ENCODE data around the gene ADGRV1. TPM values are rescaled to one million over a fixed set of nuclear protein-coding genes. Genes with fewer than 3 reads are reported as not detected.
A peak's percentile ranks its signal among the peaks of the same experiment; 100 is the strongest.

ADGRV1 gene
- total and polyA plus RNA-seq, 4 donors = 0.36 to 0.64 (median 0.50) TPM

DNA sequence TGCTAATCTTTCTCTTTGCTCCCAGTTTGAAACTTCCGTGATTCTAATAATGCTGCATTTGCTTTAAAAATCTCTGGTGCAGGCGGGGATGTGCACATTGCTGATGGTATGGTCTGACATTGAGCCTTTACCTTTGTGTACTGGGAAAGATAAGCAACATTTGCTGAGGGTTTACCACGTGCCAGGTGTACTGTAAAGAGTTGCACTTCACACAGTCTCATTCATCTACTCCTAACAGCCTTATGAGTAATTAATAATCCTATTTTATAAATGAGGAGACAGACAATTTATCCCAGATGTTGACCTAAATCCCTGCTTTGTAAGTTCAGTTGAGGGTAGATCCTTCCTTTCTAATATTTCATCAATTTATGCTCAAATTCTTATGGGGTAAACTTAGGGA lies 726 bp upstream of the ADGRV1 start:
- DNase-seq = no peak
- no peak for ATAC-seq (ENCODE audit: low FRiP score)
- H3K27ac ChIP-seq (ENCODE audit: low read depth in 1 of 2, low read length in 2 of 2) = no peak overlapping the region
- no peaks in the 10 kb centered on the region for H3K9me3 ChIP-seq (ENCODE audit: control insufficient read depth, low read length)
- peak overlapping the region in 1 of 2 donors; percentile 18 for H3K4me3 ChIP-seq (ENCODE audit: low read length in 2 of 2)
- H3K4me1 ChIP-seq (ENCODE audit: control insufficient read depth in 1 of 2, insufficient read depth in 2 of 2, low read length in 2 of 2) = peaks cover 0 to 2% of the 10 kb centered on the region in 2 donors
- WGBS, 2 donors = 15 to 24% methylated on average over 3 of the region's 3 CpGs
- H3K36me3 ChIP-seq (ENCODE audit: control insufficient read depth in 1 of 2, insufficient read depth in 2 of 2, low read length in 1 of 2) = no peaks in the 10 kb centered on the region
- no peaks in the 10 kb centered on the region for H3K27me3 ChIP-seq (ENCODE audit: control insufficient read depth in 1 of 2, insufficient read depth in 2 of 2, low read length in 1 of 2)
- intact Hi-C loops (cut with DNase I) = no loop called here

GRCh38 chr5:90560771-90561170 lies 2.2 kb downstream of the ADGRV1 start:
- ATAC-seq (ENCODE audit: low FRiP score) = no peak
- Histone ChIP-seq H3K36me3 (ENCODE audit: control insufficient read depth in 1 of 2, insufficient read depth in 2 of 2, low read length in 1 of 2) (no peaks in the 10 kb centered on the region), H3K9me3 (ENCODE audit: control insufficient read depth, low read length) (no peaks in the 10 kb centered on the region), H3K27me3 (ENCODE audit: control insufficient read depth in 1 of 2, insufficient read depth in 2 of 2, low read length in 1 of 2) (no peaks in the 10 kb centered on the region), H3K4me3 (ENCODE audit: low read length in 2 of 2) (no peak overlapping the region), H3K4me1 (ENCODE audit: control insufficient read depth in 1 of 2, insufficient read depth in 2 of 2, low read length in 2 of 2) (peaks cover 0 to 2% of the 10 kb centered on the region in 2 donors), H3K27ac (ENCODE audit: low read depth in 1 of 2, low read length in 2 of 2) (no peak overlapping the region)
- WGBS, 2 donors = 63 to 64% methylated on average over 2 of the region's 2 CpGs
- no peak for DNase-seq
- intact Hi-C loops (cut with DNase I) = no loop called here

GRCh38 chr5:90561766-90562165 lies 3.2 kb downstream of the ADGRV1 start:
- intact Hi-C loops (cut with DNase I) = no loop called here
- H3K27ac ChIP-seq (ENCODE audit: low read depth in 1 of 2, low read length in 2 of 2) = no peak overlapping the region
- no peak overlapping the region for H3K4me3 ChIP-seq (ENCODE audit: low read length in 2 of 2)
- no peaks in the 10 kb centered on the region for H3K27me3 ChIP-seq (ENCODE audit: control insufficient read depth in 1 of 2, insufficient read depth in 2 of 2, low read length in 1 of 2)
- H3K36me3 ChIP-seq (ENCODE audit: control insufficient read depth in 1 of 2, insufficient read depth in 2 of 2, low read length in 1 of 2) = no peaks in the 10 kb centered on the region
- DNase-seq (no peak), ATAC-seq (ENCODE audit: low FRiP score) (no peak)
- no peaks in the 10 kb centered on the region for H3K9me3 ChIP-seq (ENCODE audit: control insufficient read depth, low read length)
- 47 to 55% methylated on average over 1 of the region's 1 CpG for WGBS, 2 donors
- peaks cover 0 to 2% of the 10 kb centered on the region in 2 donors for H3K4me1 ChIP-seq (ENCODE audit: control insufficient read depth in 1 of 2, insufficient read depth in 2 of 2, low read length in 2 of 2)

DNA sequence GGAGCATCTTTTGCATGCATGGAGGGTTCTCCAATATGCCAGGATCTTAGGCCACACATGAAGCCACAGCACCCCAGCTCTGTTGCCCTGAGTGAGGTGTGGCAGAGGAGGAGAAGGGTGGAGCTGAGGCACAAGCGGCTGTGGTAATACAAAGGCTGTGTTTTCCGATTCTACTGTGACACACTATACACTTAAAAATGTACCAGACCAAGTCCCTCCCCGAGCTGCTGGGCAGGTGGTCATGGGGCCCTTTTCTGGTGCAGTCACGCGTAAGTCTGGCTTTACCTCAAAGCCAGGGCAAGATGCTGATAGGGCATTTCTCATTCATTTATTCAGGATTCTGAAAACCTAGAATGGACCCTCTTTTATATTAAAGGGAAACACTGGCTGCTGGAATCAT lies 3.7 kb downstream of the ADGRV1 start:
- ATAC-seq (ENCODE audit: low FRiP score) = no peak
- Histone ChIP-seq H3K27me3 (ENCODE audit: control insufficient read depth in 1 of 2, insufficient read depth in 2 of 2, low read length in 1 of 2) (no peaks in the 10 kb centered on the region), H3K27ac (ENCODE audit: low read depth in 1 of 2, low read length in 2 of 2) (no peak overlapping the region), H3K36me3 (ENCODE audit: control insufficient read depth in 1 of 2, insufficient read depth in 2 of 2, low read length in 1 of 2) (no peaks in the 10 kb centered on the region), H3K9me3 (ENCODE audit: control insufficient read depth, low read length) (no peaks in the 10 kb centered on the region), H3K4me3 (ENCODE audit: low read length in 2 of 2) (no peak overlapping the region), H3K4me1 (ENCODE audit: control insufficient read depth in 1 of 2, insufficient read depth in 2 of 2, low read length in 2 of 2) (peaks cover 0 to 2% of the 10 kb centered on the region in 2 donors)
- WGBS, 2 donors = 60 to 62% methylated on average over 5 of the region's 5 CpGs
- intact Hi-C loops (cut with DNase I) = no loop called here
- DNase-seq = no peak

DNA sequence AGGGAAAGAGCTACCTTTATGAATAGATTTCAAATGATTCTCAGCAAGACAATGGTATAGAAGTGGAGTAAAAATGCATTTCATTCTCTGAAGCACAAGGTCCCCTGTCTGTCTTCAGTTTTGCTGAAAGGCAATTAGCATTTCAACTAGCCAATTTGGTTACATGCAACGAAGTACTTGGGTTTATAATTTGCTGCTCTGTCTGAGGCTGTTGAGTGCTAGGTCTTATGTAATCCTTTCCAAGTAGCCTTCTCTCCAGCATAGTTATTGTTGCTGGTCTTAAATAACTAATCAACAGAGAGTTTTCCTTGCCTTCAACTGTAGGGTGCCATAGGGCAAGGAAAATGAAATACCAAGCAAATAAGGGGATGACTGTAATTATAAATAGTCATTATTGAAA lies 4.5 kb downstream of the ADGRV1 start:
- Histone ChIP-seq H3K36me3 (ENCODE audit: control insufficient read depth in 1 of 2, insufficient read depth in 2 of 2, low read length in 1 of 2) (no peaks in the 10 kb centered on the region), H3K4me1 (ENCODE audit: control insufficient read depth in 1 of 2, insufficient read depth in 2 of 2, low read length in 2 of 2) (peaks cover 0 to 2% of the 10 kb centered on the region in 2 donors), H3K27me3 (ENCODE audit: control insufficient read depth in 1 of 2, insufficient read depth in 2 of 2, low read length in 1 of 2) (no peaks in the 10 kb centered on the region), H3K9me3 (ENCODE audit: control insufficient read depth, low read length) (no peaks in the 10 kb centered on the region), H3K27ac (ENCODE audit: low read depth in 1 of 2, low read length in 2 of 2) (no peak overlapping the region), H3K4me3 (ENCODE audit: low read length in 2 of 2) (no peak overlapping the region)
- ATAC-seq (ENCODE audit: low FRiP score) (no peak), DNase-seq (no peak)
- 29 to 33% methylated on average over 1 of the region's 1 CpG for WGBS, 2 donors
- intact Hi-C loops (cut with DNase I) = no loop called here

DNA sequence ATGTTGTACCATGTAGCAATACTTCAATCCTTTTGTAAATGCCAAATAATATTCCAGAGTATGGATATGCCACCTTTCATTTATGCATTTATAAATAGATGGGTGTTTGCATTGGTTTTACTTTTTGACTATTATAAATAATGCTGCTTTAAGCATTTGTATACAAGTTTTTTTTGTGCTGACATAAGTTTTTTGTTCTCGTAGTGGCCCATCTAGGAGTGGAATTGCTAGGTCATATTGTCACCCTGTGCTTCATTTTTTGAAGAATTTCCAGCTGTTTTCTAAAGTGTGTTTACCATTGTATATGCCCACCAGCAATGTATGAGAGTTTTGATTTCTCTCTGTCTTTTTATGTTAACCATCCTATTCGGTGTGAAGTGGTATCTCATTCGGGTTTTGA lies 6.9 kb downstream of the ADGRV1 start:
- 87 to 93% methylated on average over 3 of the region's 3 CpGs for WGBS, 2 donors
- no peak for DNase-seq
- peaks cover 0 to 1% of the 10 kb centered on the region in 2 donors for H3K27me3 ChIP-seq (ENCODE audit: control insufficient read depth in 1 of 2, insufficient read depth in 2 of 2, low read length in 1 of 2)
- H3K4me3 ChIP-seq (ENCODE audit: low read length in 2 of 2) = no peak overlapping the region
- peaks cover 2% of the 10 kb centered on the region for H3K9me3 ChIP-seq (ENCODE audit: control insufficient read depth, low read length)
- intact Hi-C loops (cut with DNase I) = no loop called here
- no peaks in the 10 kb centered on the region for H3K4me1 ChIP-seq (ENCODE audit: control insufficient read depth in 1 of 2, insufficient read depth in 2 of 2, low read length in 2 of 2)
- no peak for ATAC-seq (ENCODE audit: low FRiP score)
- no peaks in the 10 kb centered on the region for H3K36me3 ChIP-seq (ENCODE audit: control insufficient read depth in 1 of 2, insufficient read depth in 2 of 2, low read length in 1 of 2)
- H3K27ac ChIP-seq (ENCODE audit: low read depth in 1 of 2, low read length in 2 of 2) = no peak overlapping the region

GRCh38 chr5:90569084-90569483 lies 10.5 kb downstream of the ADGRV1 start:
- no peak overlapping the region for H3K27ac ChIP-seq (ENCODE audit: low read depth in 1 of 2, low read length in 2 of 2)
- peaks cover 0 to 1% of the 10 kb centered on the region in 2 donors for H3K27me3 ChIP-seq (ENCODE audit: control insufficient read depth in 1 of 2, insufficient read depth in 2 of 2, low read length in 1 of 2)
- intact Hi-C loops (cut with DNase I) = no loop called here
- ATAC-seq (ENCODE audit: low FRiP score) = no peak
- DNase-seq = no peak
- H3K36me3 ChIP-seq (ENCODE audit: control insufficient read depth in 1 of 2, insufficient read depth in 2 of 2, low read length in 1 of 2) = no peaks in the 10 kb centered on the region
- no peaks in the 10 kb centered on the region for H3K4me1 ChIP-seq (ENCODE audit: control insufficient read depth in 1 of 2, insufficient read depth in 2 of 2, low read length in 2 of 2)
- H3K9me3 ChIP-seq (ENCODE audit: control insufficient read depth, low read length) = peaks cover 2% of the 10 kb centered on the region
- 81 to 87% methylated on average over 1 of the region's 1 CpG for WGBS, 2 donors
- no peak overlapping the region for H3K4me3 ChIP-seq (ENCODE audit: low read length in 2 of 2)

GRCh38 chr5:90570034-90570433 lies 11.4 kb downstream of the ADGRV1 start:
- Histone ChIP-seq H3K4me3 (ENCODE audit: low read length in 2 of 2) (no peak overlapping the region), H3K36me3 (ENCODE audit: control insufficient read depth in 1 of 2, insufficient read depth in 2 of 2, low read length in 1 of 2) (no peaks in the 10 kb centered on the region), H3K4me1 (ENCODE audit: control insufficient read depth in 1 of 2, insufficient read depth in 2 of 2, low read length in 2 of 2) (no peaks in the 10 kb centered on the region), H3K9me3 (ENCODE audit: control insufficient read depth, low read length) (peaks cover 2% of the 10 kb centered on the region), H3K27ac (ENCODE audit: low read depth in 1 of 2, low read length in 2 of 2) (no peak overlapping the region), H3K27me3 (ENCODE audit: control insufficient read depth in 1 of 2, insufficient read depth in 2 of 2, low read length in 1 of 2) (peaks cover 0 to 1% of the 10 kb centered on the region in 2 donors)
- intact Hi-C loops (cut with DNase I) = no loop called here
- 73 to 75% methylated on average over 2 of the region's 2 CpGs for WGBS, 2 donors
- DNase-seq = no peak
- ATAC-seq (ENCODE audit: low FRiP score) = no peak

- Histone ChIP-seq H3K9me3 (ENCODE audit: control insufficient read depth, low read length) (peaks cover 2% of the 10 kb centered on the region), H3K36me3 (ENCODE audit: control insufficient read depth in 1 of 2, insufficient read depth in 2 of 2, low read length in 1 of 2) (no peaks in the 10 kb centered on the region), H3K4me1 (ENCODE audit: control insufficient read depth in 1 of 2, insufficient read depth in 2 of 2, low read length in 2 of 2) (no peaks in the 10 kb centered on the region), H3K27me3 (ENCODE audit: control insufficient read depth in 1 of 2, insufficient read depth in 2 of 2, low read length in 1 of 2) (peaks cover 0 to 1% of the 10 kb centered on the region in 2 donors), H3K4me3 (ENCODE audit: low read length in 2 of 2) (no peak overlapping the region), H3K27ac (ENCODE audit: low read depth in 1 of 2, low read length in 2 of 2) (no peak overlapping the region)
- ATAC-seq (ENCODE audit: low FRiP score) (no peak), DNase-seq (no peak)
- intact Hi-C loops (cut with DNase I) = no loop called here
- WGBS, 2 donors = 48 to 71% methylated on average over 1 of the region's 1 CpG
Observed at GRCh38 chr5:90571147-90571773, 12.7 kb downstream of the ADGRV1 start.

Data from aorta (tissue), 5 donors.